Lower leg skin (tissue), 3 donors: Measurements from ENCODE around the gene LEO1.

Experiments
- POLR2A ChIP-seq, 2 donors: fragments of 450-650 bp; IDR thresholded peaks; one replicate each; pipeline ENCODE4 v1.6.1; 2016 to 2017; ENCODE audit warnings: antibody characterized with exemption in 2 of 2, mild to moderate bottlenecking in 1 of 2, moderate library complexity in 1 of 2
- TF ChIP-seq, protein P1 (sequence below), 3 donors: fragments of 450-650 bp; IDR thresholded peaks; one replicate each; pipeline ENCODE4 v1.5.1; 2016; ENCODE audit warnings: antibody characterized with exemption in 3 of 3, mild to moderate bottlenecking in 3 of 3, moderate library complexity in 2 of 3

- TF ChIP-seq, protein P1, sequence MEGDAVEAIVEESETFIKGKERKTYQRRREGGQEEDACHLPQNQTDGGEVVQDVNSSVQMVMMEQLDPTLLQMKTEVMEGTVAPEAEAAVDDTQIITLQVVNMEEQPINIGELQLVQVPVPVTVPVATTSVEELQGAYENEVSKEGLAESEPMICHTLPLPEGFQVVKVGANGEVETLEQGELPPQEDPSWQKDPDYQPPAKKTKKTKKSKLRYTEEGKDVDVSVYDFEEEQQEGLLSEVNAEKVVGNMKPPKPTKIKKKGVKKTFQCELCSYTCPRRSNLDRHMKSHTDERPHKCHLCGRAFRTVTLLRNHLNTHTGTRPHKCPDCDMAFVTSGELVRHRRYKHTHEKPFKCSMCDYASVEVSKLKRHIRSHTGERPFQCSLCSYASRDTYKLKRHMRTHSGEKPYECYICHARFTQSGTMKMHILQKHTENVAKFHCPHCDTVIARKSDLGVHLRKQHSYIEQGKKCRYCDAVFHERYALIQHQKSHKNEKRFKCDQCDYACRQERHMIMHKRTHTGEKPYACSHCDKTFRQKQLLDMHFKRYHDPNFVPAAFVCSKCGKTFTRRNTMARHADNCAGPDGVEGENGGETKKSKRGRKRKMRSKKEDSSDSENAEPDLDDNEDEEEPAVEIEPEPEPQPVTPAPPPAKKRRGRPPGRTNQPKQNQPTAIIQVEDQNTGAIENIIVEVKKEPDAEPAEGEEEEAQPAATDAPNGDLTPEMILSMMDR (IDR thresholded peaks at IDR 0.05): no peak
- TF ChIP-seq POLR2A (IDR thresholded peaks at IDR 0.05): no peak
Observed at GRCh38 chr15:52011711-52012144, 40.1 kb upstream of the LEO1 start.
